GM23338 (cell line): ENCODE results near the gene OR13G1.

Experiments used
- CTCF ChIP-seq, 2 experiments: fragments of 200-600 bp in 1 of 2; sonication (generic) in 1 of 2; conservative IDR thresholded peaks; 2 replicates each; pipeline versions ENCODE4 v1.5.1 to v1.6.1; 2016 to 2017; ENCODE audit warnings: antibody characterized with exemption in 2 of 2, low read depth in 2 of 2, mild to moderate bottlenecking in 2 of 2, moderate library complexity in 1 of 2
- EZH2phosphoT487 ChIP-seq: fragments of 200-600 bp; sonication (generic); IDR thresholded peaks from one replicate; pipeline ENCODE4 v1.8.1; 2018; ENCODE audit warnings: antibody characterized with exemption; ENCODE audit not compliant: unreplicated experiment
- REST ChIP-seq: IDR thresholded peaks from one replicate; pipeline ENCODE4 v1.6.1; 2018; ENCODE audit warnings: antibody characterized with exemption; ENCODE audit not compliant: unreplicated experiment

DNA sequence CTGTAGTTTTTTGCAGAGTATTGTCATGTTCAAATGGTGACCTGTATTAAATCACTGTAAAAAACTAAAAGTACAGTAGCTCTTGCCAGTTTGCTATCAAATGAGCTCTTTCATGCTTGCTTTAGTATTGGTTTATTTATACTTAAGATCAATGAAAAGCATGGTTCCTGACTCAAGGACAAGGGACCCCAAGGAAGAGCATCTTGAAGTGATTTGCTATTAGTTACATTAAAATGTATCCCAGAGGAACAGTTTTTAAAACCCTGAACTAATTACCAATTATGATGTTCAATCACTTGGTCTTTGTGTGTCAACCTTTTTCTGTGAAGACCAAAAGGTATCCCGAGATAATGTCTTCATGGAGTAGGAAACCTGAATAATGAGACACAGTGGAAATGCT is at the start of gene OR13G1:
- TF ChIP-seq CTCF (conservative IDR thresholded peaks at IDR 0.05; ENCODE audit: low read depth in 2 of 2): no peak
- TF ChIP-seq EZH2phosphoT487: no peak
- TF ChIP-seq REST: no peak
